ENCODE measurements around the gene DSC3. TPM values are rescaled to one million over a fixed set of nuclear protein-coding genes. Genes with fewer than 3 reads are reported as not detected.

DSC3 gene
- total RNA-seq, 4 donors from 2014 or later, result 0.14 to 0.16 TPM; not detected in 2

DNA sequence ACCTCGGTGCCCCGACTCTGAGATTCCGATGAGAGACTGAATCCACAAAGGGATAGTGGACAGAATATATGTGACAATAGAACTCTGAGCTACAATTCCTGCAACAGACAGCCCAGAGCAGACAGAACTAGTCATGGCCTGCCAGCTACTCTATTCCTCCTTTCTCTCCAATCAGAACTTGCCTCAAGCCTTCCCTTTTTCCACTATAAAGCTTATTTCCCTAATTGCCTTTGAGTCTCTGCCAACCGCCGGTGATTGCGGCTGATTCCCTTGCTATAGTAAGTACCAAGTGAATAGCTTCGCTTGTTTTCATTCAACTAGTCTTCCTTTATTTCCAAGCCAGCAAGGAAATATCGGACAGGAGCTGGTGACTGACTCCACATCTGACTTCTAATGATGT lies 96.8 kb downstream of the DSC3 start:
- Histone ChIP-seq H3K36me3 (no peaks in the 10 kb centered on the region), H3K27me3 (no peaks in the 10 kb centered on the region), H3K4me3 (no peak overlapping the region), H3K9me3 (peaks cover 3 to 8% of the 10 kb centered on the region in 2 donors), H3K4me1 (no peaks in the 10 kb centered on the region), H3K27ac (no peak overlapping the region)
- intact Hi-C loops (cut with DNase I; ENCODE audit: low total_unique reads), result no loop called here
- WGBS, 2 donors (ENCODE audit: low coverage in 1 of 2), result 54 to 58% methylated on average over 6 to 8 of the region's 8 CpGs
- peak; percentile 29 for DNase-seq
- TF ChIP-seq POLR2AphosphoS5 (IDR thresholded peaks at IDR 0.05) (no peak), EP300 (IDR thresholded peaks at IDR 0.05; ENCODE audit: low read depth) (no peak), POLR2A (IDR thresholded peaks at IDR 0.05) (no peak), CTCF (IDR thresholded peaks at IDR 0.05) (no peak)
- in situ Hi-C loops (cut with MboI; ENCODE audit: low pct_ligation_motif_present in 1 of 4, low pct_unique_long_range_greater_than_20kb in 1 of 4, low sequenced_read_pairs in 3 of 4), result no loop called here

DNA sequence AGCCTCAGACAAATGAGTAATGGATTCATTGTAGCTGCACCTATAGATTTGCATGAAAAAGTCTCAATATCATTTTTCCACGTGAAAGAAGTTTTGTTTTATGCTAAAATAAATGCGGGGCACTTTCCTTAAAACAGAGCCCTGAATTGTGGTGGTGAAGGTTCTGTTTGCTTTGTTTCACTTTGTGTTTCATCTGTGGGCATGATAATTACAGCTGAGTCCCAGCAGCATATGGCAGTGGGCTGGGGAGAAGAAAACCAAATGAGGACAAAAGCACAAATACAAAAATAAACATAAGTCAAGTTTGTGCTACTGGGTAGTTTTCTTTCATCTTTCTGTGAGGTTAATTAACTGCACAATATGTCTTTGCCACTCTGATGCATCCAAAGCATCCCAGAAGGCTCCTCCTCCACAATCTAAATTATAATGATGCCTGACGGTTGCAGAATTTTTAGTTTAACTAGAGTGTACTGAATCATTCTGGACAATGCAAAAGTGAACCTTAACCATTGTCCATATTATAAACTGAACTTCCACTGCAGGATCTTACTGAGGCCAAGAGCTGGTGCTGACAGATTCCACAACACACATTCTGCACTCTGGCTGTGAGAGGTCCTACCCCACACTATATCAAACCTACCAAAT lies 97.6 kb downstream of the DSC3 start:
- intact Hi-C loops (cut with DNase I; ENCODE audit: low total_unique reads), result no loop called here
- Histone ChIP-seq H3K9me3 (peaks cover 3 to 8% of the 10 kb centered on the region in 2 donors), H3K4me3 (no peak overlapping the region), H3K27me3 (no peaks in the 10 kb centered on the region), H3K36me3 (no peaks in the 10 kb centered on the region), H3K27ac (no peak overlapping the region), H3K4me1 (no peaks in the 10 kb centered on the region)
- in situ Hi-C loops (cut with MboI; ENCODE audit: low pct_ligation_motif_present in 1 of 4, low pct_unique_long_range_greater_than_20kb in 1 of 4, low sequenced_read_pairs in 3 of 4), result no loop called here
- DNase-seq, result no peak
- TF ChIP-seq POLR2A (IDR thresholded peaks at IDR 0.05), result no peak
- 67 to 72% methylated on average over 3 of the region's 3 CpGs for WGBS, 2 donors (ENCODE audit: low coverage in 1 of 2)

DNA sequence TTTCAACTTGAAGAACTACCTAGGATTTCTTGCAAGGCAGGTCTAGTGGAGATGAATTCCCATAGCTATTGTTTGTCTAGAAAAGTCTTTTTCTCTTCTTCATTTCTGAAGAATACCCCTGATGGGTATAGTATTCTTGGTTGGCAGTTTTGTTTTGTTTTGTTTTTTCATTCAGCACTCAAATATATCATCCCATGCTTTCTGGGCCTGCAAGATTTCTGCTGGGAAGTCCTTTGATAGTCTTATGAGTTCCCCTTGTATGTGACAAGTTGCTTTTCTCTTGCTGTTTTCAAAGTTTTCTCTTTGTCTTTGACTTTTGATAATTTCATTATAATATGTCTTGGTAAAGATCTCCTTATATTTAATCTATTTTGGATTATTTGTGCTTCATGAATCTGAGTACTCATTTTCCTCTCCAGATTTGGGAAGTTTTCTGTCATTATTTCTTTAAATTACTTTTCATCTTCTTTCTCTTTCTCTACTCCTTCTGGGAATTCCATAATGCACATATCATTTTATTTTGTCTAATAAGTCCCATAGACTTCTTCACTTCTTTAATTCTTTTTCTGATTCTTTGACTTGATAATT lies 101.5 kb downstream of the DSC3 start:
- Histone ChIP-seq H3K27me3 (no peaks in the 10 kb centered on the region), H3K27ac (no peak overlapping the region), H3K36me3 (no peaks in the 10 kb centered on the region), H3K4me3 (no peak overlapping the region), H3K4me1 (no peaks in the 10 kb centered on the region), H3K9me3 (peaks cover 3 to 8% of the 10 kb centered on the region in 2 donors)
- in situ Hi-C loops (cut with MboI; ENCODE audit: low pct_ligation_motif_present in 1 of 4, low pct_unique_long_range_greater_than_20kb in 1 of 4, low sequenced_read_pairs in 3 of 4), result no loop called here
- intact Hi-C loops (cut with DNase I; ENCODE audit: low total_unique reads), result no loop called here
- TF ChIP-seq EP300 (IDR thresholded peaks at IDR 0.05; ENCODE audit: low read depth) (no peak), POLR2A (IDR thresholded peaks at IDR 0.05) (no peak), POLR2AphosphoS5 (IDR thresholded peaks at IDR 0.05) (no peak), CTCF (IDR thresholded peaks at IDR 0.05) (no peak)
- no peak for DNase-seq

Small RNA genes lying within 50 kb of the gene (small RNA-seq; reads per million reads assigned to genes)
- 0 reads per million in 4 donors for gene RNU6-857P

Other genes starting within 250 kb of the DSC3 start
- gene DSC2, start 59.7 kb upstream of the DSC3 start, total RNA-seq, result 100 to 1,000 TPM in 2 of 4 donors, 10 to 100 TPM in 2; 14.5 to 113 (median 86.1) TPM
- gene DSC1, start 120.1 kb upstream of the DSC3 start, total RNA-seq, result not detected